Colonic mucosa (tissue), 4 donors: ENCODE results near the gene MITF. TPM values are rescaled to one million over a fixed set of nuclear protein-coding genes. Genes with fewer than 3 reads are reported as not detected.

ENCODE experiments used
- DNase-seq: peaks from one replicate; pipeline ENCODE4 v3.0.0-alpha.2; 2020
- H3K27ac ChIP-seq: fragments of 200-600 bp; one replicate; pipeline ENCODE4 v1.8.0; 2021
- H3K27me3 ChIP-seq: fragments of 200-600 bp; one replicate; pipeline ENCODE4 v1.8.0; 2021
- H3K36me3 ChIP-seq: fragments of 200-600 bp; one replicate; pipeline ENCODE4 v1.8.0; 2021
- H3K4me1 ChIP-seq: fragments of 200-600 bp; one replicate; pipeline ENCODE4 v1.8.0; 2021; ENCODE audit warnings: mild to moderate bottlenecking
- H3K4me3 ChIP-seq: fragments of 200-600 bp; one replicate; pipeline ENCODE4 v1.8.0; 2021
- H3K9ac ChIP-seq, 2 donors: one replicate each; pipeline ENCODE4 v1.7.0; 2013; ENCODE audit warnings: control low read depth in 2 of 2, low read depth in 2 of 2, low read length in 2 of 2
- H3K9me3 ChIP-seq: fragments of 200-600 bp; one replicate; pipeline ENCODE4 v1.8.0; 2021
- CTCF ChIP-seq: fragments of 200-600 bp; IDR thresholded peaks from one replicate; pipeline ENCODE4 v1.8.0; 2022; ENCODE audit warnings: antibody characterized with exemption, mild to moderate bottlenecking
- intact Hi-C: fragments of 100-400 bp; cut with DNase I; formaldehyde crosslinking; loops from one replicate; pipeline ENCODE4 v1.14.1; 2022
- total RNA-seq, 2 donors: library from RNA; stranded (reverse); fragmentation: NEBNext Ultra II Directional in 1 of 2; extraction: Animal tissue kit (Norgen Biotek cat#: 25700) in 1 of 2; gene quantifications; one replicate each; pipeline ENCODE4 v1.2.1, GENCODE V29; 2021
- donor health status: healthy.
- donor health status: DM: no; HTN: no; CAD: no.
- donor health status: DM: no; HTN: no; CAD: no.

Gene MITF
- total RNA-seq, 2 donors from 2014 or later = 2.9 to 5.8 TPM

DNA sequence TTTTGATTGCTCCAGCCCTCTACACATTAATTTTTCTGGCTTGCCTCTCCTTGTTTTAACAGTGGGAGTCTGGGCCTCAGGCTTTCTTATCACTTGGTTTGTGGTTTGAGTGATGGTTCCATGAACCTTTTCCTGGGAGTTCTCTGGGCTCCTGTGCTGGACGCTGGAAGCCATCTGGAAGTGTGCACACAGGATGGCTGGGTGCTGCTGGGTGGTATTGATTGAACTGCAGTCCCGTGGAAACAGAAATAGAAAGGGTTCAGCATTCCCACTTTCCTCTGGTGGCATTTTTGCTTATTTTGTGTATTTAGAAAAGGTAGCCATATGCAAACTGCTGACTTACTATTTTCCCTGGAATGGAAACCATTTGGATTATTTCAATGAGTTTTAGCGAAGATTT is 25.6 kb downstream of the MITF start:
- intact Hi-C loops = no loop called here
- DNase-seq = no peak

DNA sequence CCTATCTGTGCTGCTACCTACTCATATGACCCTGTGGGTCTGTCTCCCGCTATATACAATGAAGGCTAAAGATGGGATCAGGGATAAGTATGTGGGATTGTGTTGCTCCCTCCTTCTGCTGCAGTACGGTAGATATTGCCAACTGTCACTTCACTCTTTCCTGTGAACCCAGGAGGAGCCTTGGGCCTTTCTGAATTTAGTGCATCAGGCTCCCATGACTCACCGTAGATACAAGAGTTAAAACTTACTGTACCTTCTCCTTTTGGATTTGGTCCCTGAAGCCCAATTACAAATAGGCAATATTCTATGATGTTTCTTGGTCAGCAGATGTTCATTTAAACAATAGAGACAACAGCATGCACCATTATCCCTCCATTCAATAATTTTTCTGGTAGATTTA is 27.4 kb downstream of the MITF start:
- H3K27me3 ChIP-seq = no peaks in the 10 kb centered on the region
- no peak overlapping the region for H3K9ac ChIP-seq
- no peak for DNase-seq
- H3K27ac ChIP-seq = no peak overlapping the region
- H3K4me3 ChIP-seq = no peak overlapping the region
- TF ChIP-seq CTCF = no peak
- no peaks in the 10 kb centered on the region for H3K36me3 ChIP-seq
- no peaks in the 10 kb centered on the region for H3K4me1 ChIP-seq
- no peaks in the 10 kb centered on the region for H3K9me3 ChIP-seq
- intact Hi-C loops = no loop called here

More for the DNA sequence above, 25.6 kb downstream of the MITF start:
- Histone ChIP-seq H3K36me3 (no peaks in the 10 kb centered on the region), H3K9ac (no peak overlapping the region), H3K27me3 (no peaks in the 10 kb centered on the region), H3K4me1 (no peaks in the 10 kb centered on the region), H3K27ac (peak overlapping the region; percentile 26), H3K4me3 (no peak overlapping the region), H3K9me3 (no peaks in the 10 kb centered on the region)
- no peak for TF ChIP-seq CTCF

DNA sequence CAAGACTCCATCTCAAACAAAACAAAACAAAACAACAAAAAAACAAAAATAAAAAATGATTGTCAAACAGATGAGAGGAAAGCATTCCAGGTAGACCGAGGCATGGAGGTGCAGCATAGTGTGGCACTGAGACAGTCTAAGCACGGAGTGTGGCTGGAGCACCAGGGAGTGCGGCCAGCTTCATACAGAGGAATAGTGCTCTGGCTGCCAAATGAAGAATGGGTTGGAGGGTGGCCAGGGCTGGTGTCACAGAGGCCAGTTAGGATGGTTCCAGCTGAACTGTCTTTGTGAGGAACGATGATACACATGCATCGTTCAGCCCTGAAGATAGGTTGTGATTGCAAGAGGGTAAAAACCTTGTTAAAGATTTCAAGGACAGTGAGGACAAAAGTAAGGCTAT is 28.3 kb downstream of the MITF start:
- H3K4me3 ChIP-seq = no peak overlapping the region
- H3K27ac ChIP-seq = no peak overlapping the region
- no peak overlapping the region for H3K9ac ChIP-seq
- H3K36me3 ChIP-seq = no peaks in the 10 kb centered on the region
- intact Hi-C loops = no loop called here
- DNase-seq = peak; percentile 56
- H3K9me3 ChIP-seq = no peaks in the 10 kb centered on the region
- no peak for TF ChIP-seq CTCF
- H3K27me3 ChIP-seq = no peaks in the 10 kb centered on the region
- H3K4me1 ChIP-seq = no peaks in the 10 kb centered on the region

DNA sequence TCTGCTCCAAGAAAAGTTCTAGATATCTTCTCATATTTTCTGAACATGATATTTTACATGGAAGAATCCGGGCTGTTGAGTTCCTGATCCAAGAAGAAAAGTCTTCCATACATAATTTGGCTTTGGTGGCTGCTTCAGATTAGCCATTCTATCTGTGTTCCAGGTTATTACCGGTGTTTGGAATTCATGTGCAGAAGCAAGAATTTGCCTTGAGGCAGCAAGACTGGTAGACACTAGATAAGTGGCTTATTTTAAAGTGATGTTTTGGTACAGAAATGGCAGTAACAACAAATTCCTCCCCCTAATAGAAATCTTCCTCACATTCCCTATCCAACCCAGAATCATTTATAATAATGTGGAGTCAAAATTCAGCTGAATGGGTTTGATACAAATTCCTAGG is 29.2 kb downstream of the MITF start:
- no peaks in the 10 kb centered on the region for H3K4me1 ChIP-seq
- no peak for DNase-seq

DNA sequence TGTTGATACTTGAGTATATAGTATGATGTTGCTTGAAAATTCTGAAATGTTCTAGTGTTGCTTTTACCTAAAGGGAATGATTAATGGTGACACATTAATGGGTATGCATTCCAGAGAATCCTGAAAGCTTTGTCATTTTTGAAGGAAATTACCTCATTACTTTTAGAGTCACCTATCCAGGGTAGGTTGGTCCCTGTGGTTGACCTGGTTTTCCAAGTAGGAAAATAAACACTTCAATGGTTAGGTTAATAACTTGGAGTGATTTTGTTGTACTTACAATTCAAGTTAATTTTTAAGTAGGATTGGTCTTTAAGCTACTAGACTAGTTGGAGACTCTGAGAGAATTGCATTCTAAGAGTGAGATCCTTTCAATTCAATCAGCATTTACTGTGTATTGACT is 31.0 kb downstream of the MITF start:
- Histone ChIP-seq H3K9ac (no peak overlapping the region), H3K36me3 (no peaks in the 10 kb centered on the region), H3K4me3 (no peak overlapping the region), H3K27ac (no peak overlapping the region), H3K9me3 (no peaks in the 10 kb centered on the region), H3K27me3 (no peaks in the 10 kb centered on the region), H3K4me1 (no peaks in the 10 kb centered on the region)
- TF ChIP-seq CTCF = no peak
- no peak for DNase-seq
- intact Hi-C loops = no loop called here

More for the DNA sequence above, 29.2 kb downstream of the MITF start:
- no peaks in the 10 kb centered on the region for H3K9me3 ChIP-seq
- H3K4me3 ChIP-seq = no peak overlapping the region
- no peaks in the 10 kb centered on the region for H3K36me3 ChIP-seq
- H3K9ac ChIP-seq = no peak overlapping the region
- intact Hi-C loops = no loop called here
- no peak overlapping the region for H3K27ac ChIP-seq
- H3K27me3 ChIP-seq = no peaks in the 10 kb centered on the region
- TF ChIP-seq CTCF = no peak
